Tibial artery (tissue), 4 donors: ENCODE measurements around the gene FXYD5.

Experiments used
- DNase-seq, 2 donors: peaks; one replicate each; pipeline ENCODE4 v3.0.0-alpha.2; 2019
- H3K27ac ChIP-seq, 2 donors: fragments of 200-600 bp; sonication (generic) in 1 of 2; 1 replicate in 1 of 2; 2 replicates in 1 of 2; pipeline ENCODE4 v1.5.1; 2018 to 2019; ENCODE audit warnings: mild to moderate bottlenecking in 1 of 2
- H3K27me3 ChIP-seq, 2 donors: fragments of 200-600 bp; sonication (generic) in 1 of 2; one replicate each; pipeline versions ENCODE4 v1.5.1 to v1.6.0; 2016 to 2019
- H3K36me3 ChIP-seq, 3 donors: fragments of 200-600 bp; sonication (generic) in 2 of 3; one replicate each; pipeline ENCODE4 v1.5.1; 2016 to 2019; ENCODE audit warnings: mild to moderate bottlenecking in 2 of 3
- H3K4me1 ChIP-seq, 4 donors: fragments of 200-600 bp; sonication (generic) in 2 of 4; 1 replicate in 3 of 4; 2 replicates in 1 of 4; pipeline ENCODE4 v1.5.1; 2016 to 2019
- H3K4me3 ChIP-seq, 2 donors: fragments of 200-600 bp; sonication (generic) in 1 of 2; 1 replicate in 1 of 2; 2 replicates in 1 of 2; pipeline ENCODE4 v1.5.1; 2018 to 2019; ENCODE audit warnings: mild to moderate bottlenecking in 2 of 2
- H3K9me3 ChIP-seq, 3 donors: fragments of 200-600 bp; sonication (generic) in 1 of 3; one replicate each; pipeline ENCODE4 v1.5.1; 2016 to 2019
- intact Hi-C: fragments of 100-400 bp; cut with DNase I; formaldehyde crosslinking; loops from one replicate; pipeline ENCODE4 v1.15.0; 2023; ENCODE audit warnings: low total_unique reads
- TF ChIP-seq, protein P1 (sequence below), 2 experiments: fragments of 200-600 bp in 1 of 2; fragments of 450-650 bp in 1 of 2; IDR thresholded peaks; one replicate each; pipeline ENCODE4 v1.5.1; 2017 to 2019; ENCODE audit warnings: antibody characterized with exemption in 2 of 2, mild to moderate bottlenecking in 1 of 2, moderate library complexity in 1 of 2

Gene FXYD5

DNA sequence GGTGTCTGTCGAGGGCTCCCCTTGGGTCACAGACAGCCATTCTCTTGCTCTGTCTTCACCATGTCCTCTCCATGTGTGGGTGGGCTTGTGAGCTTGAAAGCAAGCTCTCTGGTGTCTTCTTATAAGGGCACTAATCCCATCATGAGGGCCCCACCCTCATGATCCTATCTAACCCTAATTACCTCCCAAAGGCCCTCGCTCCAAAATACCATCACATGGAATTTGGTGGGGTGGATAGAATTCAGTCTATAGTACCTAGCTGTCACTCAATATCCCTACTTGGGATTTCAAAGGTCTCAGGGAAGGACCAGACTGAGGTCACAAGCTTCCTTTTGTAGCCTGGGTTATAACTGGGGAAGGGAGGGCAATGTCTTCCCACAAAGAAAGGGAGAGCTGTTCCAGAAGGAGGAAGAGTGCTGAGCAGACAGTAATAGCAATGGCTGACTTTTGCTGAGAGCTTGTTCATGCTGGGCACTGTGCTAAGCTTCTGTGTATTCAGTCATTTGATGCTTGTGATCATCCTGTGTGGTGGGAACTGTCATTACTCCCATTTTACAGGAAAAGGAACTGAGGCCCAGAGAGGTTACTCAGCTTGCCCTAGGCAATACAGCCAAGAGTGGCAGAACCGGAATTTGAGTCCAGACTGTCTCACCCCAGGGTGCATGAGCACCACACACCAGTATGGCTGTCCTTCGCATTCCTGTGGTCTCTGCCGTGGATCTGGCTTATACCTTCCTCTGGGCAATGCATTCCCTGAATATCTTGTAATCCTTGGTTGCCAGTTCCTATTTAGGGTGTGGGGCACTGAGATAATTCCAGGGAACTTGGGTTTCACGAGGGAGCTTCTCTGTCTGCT lies 8.2 kb downstream of the FXYD5 start:
- intact Hi-C loops: loop anchor here (2.0 kb wide), 1 partner anchor 78 kb away; no protein-coding TSS in a partner anchor
- Histone ChIP-seq H3K4me1 (no peaks in the 10 kb centered on the region), H3K4me3 (no peak overlapping the region), H3K27me3 (no peaks in the 10 kb centered on the region), H3K36me3 (peaks cover 26 to 82% (median 75%) of the 10 kb centered on the region in 3 donors), H3K9me3 (peaks cover 0 to 30% (median 23%) of the 10 kb centered on the region in 3 donors), H3K27ac (no peak overlapping the region)
- DNase-seq: no peak
- TF ChIP-seq, protein P1, sequence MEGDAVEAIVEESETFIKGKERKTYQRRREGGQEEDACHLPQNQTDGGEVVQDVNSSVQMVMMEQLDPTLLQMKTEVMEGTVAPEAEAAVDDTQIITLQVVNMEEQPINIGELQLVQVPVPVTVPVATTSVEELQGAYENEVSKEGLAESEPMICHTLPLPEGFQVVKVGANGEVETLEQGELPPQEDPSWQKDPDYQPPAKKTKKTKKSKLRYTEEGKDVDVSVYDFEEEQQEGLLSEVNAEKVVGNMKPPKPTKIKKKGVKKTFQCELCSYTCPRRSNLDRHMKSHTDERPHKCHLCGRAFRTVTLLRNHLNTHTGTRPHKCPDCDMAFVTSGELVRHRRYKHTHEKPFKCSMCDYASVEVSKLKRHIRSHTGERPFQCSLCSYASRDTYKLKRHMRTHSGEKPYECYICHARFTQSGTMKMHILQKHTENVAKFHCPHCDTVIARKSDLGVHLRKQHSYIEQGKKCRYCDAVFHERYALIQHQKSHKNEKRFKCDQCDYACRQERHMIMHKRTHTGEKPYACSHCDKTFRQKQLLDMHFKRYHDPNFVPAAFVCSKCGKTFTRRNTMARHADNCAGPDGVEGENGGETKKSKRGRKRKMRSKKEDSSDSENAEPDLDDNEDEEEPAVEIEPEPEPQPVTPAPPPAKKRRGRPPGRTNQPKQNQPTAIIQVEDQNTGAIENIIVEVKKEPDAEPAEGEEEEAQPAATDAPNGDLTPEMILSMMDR (IDR thresholded peaks at IDR 0.05): no peak

DNA sequence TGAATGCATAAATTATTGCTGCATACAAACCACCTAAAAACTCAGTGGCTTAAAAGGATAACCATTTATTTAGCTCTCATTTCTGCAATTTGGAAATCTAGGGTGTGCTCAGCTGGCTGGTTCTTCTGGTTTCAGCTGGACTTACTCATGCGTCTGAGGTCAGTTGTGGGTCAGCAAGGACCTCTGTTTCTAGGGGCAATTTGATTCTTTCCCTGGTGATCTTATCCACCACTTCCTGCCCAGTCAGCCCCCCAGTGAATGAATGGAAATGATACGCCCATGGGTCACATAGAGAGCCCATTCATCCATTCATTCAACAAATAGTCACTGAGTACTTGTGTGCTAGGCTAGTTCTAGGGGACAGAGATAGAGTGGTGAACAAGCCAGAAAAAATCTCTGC lies 9.9 kb downstream of the FXYD5 start:
- H3K4me3 ChIP-seq: no peak overlapping the region
- H3K27ac ChIP-seq: no peak overlapping the region
- no peak for DNase-seq
- intact Hi-C loops: no loop called here
- no peaks in the 10 kb centered on the region for H3K4me1 ChIP-seq
- TF ChIP-seq, protein P1 (IDR thresholded peaks at IDR 0.05): no peak
- peaks cover 0 to 30% (median 23%) of the 10 kb centered on the region in 3 donors for H3K9me3 ChIP-seq
- no peaks in the 10 kb centered on the region for H3K27me3 ChIP-seq
- peaks cover 26 to 72% (median 67%) of the 10 kb centered on the region in 3 donors for H3K36me3 ChIP-seq

DNA sequence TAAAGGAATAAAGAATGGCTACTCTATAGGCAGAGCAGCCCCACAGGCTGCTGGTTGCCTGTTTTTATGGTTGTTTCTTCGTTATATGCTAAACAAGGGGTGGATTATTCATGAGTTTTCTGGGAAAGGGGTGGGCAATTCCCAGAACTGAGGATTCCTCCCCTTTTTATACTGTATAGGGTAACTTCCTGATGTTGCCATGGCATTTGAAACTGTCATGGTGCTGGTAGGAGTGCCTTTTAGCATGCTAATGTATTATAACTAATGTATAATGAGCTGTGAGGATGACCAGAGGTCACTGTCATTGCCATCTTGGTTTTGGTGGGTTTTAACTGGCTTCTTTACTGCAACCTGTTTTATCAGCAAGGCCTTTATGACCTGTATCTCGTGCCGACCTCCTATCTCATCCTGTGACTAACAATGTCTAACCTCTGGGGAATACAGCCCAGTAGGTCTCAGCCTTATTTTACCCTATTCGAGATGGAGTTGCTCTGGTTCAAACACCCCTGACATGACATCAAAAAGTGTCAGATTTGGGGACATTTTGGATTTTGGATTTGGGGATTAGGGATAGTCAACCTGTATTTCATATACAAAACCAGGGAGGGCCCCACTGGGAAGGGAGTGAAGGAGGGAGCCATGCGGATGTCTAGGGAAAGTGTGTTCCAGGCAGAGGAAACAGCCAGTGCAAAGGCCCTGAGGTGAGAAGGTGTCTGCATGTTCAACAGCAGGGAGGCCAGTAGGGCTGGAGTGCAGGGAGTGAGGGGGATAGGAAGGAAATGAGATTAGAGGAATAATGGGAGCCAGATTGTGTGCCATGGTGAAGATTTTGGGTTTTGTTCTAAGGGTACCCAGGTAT lies 10.9 kb downstream of the FXYD5 start:
- Histone ChIP-seq H3K27me3 (no peaks in the 10 kb centered on the region), H3K27ac (no peak overlapping the region), H3K9me3 (peaks cover 0 to 30% (median 23%) of the 10 kb centered on the region in 3 donors), H3K4me3 (no peak overlapping the region), H3K36me3 (peaks cover 26 to 68% (median 61%) of the 10 kb centered on the region in 3 donors), H3K4me1 (no peaks in the 10 kb centered on the region)
- DNase-seq: no peak
- intact Hi-C loops: no loop called here
- TF ChIP-seq, protein P1 (IDR thresholded peaks at IDR 0.05): no peak

DNA sequence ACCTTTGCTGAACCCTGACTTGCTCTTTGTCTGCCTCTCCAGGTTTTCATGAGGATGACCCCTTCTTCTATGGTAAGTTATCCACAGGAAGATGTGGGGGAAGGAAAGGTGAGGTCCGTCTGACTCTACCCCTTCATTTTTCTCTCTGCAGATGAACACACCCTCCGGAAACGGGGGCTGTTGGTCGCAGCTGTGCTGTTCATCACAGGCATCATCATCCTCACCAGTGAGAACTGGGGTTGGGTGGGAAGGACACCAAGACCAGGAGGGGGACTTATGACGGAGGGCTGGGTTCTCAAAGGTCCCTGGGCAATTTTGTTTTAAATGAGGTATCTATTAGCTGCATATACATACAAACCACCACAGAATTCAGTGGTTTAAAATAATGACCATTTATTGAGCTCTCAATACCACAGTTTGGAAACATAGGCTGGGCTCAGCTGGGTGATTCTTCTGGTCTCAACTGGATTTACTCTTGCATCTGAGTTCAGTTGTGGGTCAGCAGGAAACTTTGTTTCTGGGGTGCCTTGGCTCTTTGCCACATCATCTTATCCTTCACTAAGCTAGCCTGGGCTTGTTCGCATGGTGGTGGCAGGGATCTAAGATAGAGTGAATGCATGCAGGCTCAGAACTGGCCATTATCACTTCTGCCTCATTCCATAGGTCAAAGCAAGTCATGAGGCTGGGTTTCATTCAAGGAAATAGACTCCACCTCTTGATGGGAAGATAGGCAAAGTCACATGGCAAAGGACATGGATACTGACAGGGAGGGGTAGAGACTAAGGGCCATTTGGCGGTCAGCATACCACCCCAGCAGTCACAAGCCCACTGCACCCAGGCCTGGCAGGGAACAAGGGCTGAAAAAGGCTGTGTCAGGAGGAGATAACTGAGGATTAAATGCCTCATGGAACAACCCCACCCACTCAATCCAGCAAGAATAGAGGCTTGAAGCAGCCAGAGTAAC lies 11.8 kb downstream of the FXYD5 start:
- H3K4me3 ChIP-seq: no peak overlapping the region
- no peaks in the 10 kb centered on the region for H3K4me1 ChIP-seq
- no peak overlapping the region for H3K27ac ChIP-seq
- intact Hi-C loops: no loop called here
- DNase-seq: no peak
- H3K27me3 ChIP-seq: no peaks in the 10 kb centered on the region
- H3K9me3 ChIP-seq: peaks cover 0 to 30% (median 23%) of the 10 kb centered on the region in 3 donors
- TF ChIP-seq, protein P1 (IDR thresholded peaks at IDR 0.05): no peak
- H3K36me3 ChIP-seq: peaks cover 26 to 59% (median 54%) of the 10 kb centered on the region in 3 donors
